GM12892 (cell line): ENCODE results near the gene CENPA.

Experiments
- POLR2AphosphoS5 ChIP-seq: IDR thresholded peaks from 2 replicates; pipeline ENCODE4 v1.6.1; 2011; ENCODE audit warnings: low read depth, low read length, control low read depth
- TAF1 ChIP-seq: IDR thresholded peaks from 2 replicates; pipeline ENCODE4 v1.6.1; 2011; ENCODE audit warnings: low read depth, mild to moderate bottlenecking, control low read depth, low read length, borderline replicate concordance

DNA sequence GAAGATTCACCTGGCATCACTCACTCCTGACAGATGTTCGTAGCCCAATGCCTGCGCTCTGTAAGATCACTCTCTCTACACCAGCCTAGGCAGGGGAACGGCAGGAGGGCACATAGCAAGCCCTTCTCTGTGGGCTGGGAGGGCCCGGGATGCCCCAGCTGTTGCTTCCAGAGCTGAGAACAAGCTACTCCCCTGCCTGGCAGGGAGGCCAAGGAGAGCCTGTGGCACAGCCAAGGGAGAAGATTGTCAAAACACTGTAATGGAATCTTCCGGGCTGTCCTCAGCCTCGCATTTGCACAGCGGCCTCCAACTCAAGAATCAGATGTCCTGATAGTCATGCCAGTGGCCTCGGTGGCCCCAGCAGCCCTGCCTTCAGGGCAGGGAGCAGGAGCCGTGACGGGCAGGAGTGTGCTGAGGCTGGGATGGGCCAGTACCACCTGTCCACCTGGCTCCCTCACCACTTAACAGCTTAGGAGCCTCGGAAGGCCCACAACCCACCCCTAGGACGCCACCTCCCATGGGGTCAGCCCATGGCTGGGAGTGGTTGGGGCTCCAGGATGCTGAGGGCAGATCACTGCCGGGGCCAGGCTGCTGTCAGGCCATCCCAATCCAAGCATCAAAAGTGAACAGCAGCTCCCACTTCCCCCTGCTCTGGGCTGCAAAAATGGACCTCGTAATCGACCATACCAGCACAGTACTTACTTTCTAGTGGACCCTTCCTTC is 43.6 kb upstream of the CENPA start:
- TF ChIP-seq TAF1 (no peak), POLR2AphosphoS5 (no peak)
